ENCODE measurements around the gene LRCOL1.

Gene LRCOL1

DNA sequence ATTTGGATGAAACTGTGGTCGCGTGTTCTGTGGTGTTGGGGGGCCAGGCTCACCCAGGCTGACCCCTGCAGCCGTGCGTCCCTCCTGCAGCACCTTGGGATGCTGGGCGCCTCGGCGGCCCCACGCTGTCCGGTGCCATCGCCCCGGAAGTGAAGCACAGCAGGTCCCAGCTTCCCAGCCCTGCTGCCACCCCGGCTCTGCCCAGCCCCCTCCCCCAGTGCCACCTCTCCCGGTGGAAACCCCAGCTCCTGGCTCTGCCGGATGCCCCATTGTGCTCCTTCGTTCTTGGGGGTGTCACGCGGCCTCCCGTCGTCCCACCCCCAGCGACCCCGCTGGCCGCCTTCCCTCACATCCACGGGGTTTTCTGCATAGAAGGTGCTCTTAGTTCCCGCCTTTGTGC, 25.2 kb downstream of the LRCOL1 start:
- H3K4me3 ChIP-seq (ENCODE audit: low read depth, low read length) = no peak overlapping the region
- no peaks in the 10 kb centered on the region for H3K4me1 ChIP-seq (ENCODE audit: control insufficient read depth, insufficient read depth, low read length)
- H3K9me3 ChIP-seq (ENCODE audit: control insufficient read depth, insufficient read depth, low read depth, low read length) = no peaks in the 10 kb centered on the region
- H3K36me3 ChIP-seq (ENCODE audit: control insufficient read depth in 2 of 2, insufficient read depth in 1 of 2, low read length in 2 of 2) = peaks cover 0 to 14% of the 10 kb centered on the region in 2 experiments; a peak in 2 of 3 replicates
- H3K27ac ChIP-seq (ENCODE audit: extremely low read depth, low read depth, low read length) = no peak overlapping the region
- POLR2A ChIA-PET = no interaction called here
- no peak for TF ChIP-seq KLF7 (tag by site-specific recombination; IDR thresholded peaks at IDR 0.05; ENCODE audit: borderline replicate concordance)
- TF ChIP-seq ZSCAN16 (tag by site-specific recombination; IDR thresholded peaks at IDR 0.05) = no peak
- TF ChIP-seq ZNF433 (tag by site-specific recombination; IDR thresholded peaks at IDR 0.05; ENCODE audit: low read depth) = no peak
- no peak for TF ChIP-seq ZNF677 (tag by site-specific recombination; IDR thresholded peaks at IDR 0.05)
- TF ChIP-seq ZFHX2 (tag by site-specific recombination; conservative IDR thresholded peaks at IDR 0.05) = no peak
- TF ChIP-seq ZNF2 (tag by site-specific recombination; IDR thresholded peaks at IDR 0.05) = no peak
- no peak for TF ChIP-seq ZNF48 (tag by site-specific recombination; IDR thresholded peaks at IDR 0.05)
- no peak for TF ChIP-seq ZNF426 (tag by site-specific recombination; IDR thresholded peaks at IDR 0.05)
- no peak for TF ChIP-seq ZNF138 (tag by site-specific recombination; IDR thresholded peaks at IDR 0.05; ENCODE audit: borderline replicate concordance)
- TF ChIP-seq, protein P1, sequence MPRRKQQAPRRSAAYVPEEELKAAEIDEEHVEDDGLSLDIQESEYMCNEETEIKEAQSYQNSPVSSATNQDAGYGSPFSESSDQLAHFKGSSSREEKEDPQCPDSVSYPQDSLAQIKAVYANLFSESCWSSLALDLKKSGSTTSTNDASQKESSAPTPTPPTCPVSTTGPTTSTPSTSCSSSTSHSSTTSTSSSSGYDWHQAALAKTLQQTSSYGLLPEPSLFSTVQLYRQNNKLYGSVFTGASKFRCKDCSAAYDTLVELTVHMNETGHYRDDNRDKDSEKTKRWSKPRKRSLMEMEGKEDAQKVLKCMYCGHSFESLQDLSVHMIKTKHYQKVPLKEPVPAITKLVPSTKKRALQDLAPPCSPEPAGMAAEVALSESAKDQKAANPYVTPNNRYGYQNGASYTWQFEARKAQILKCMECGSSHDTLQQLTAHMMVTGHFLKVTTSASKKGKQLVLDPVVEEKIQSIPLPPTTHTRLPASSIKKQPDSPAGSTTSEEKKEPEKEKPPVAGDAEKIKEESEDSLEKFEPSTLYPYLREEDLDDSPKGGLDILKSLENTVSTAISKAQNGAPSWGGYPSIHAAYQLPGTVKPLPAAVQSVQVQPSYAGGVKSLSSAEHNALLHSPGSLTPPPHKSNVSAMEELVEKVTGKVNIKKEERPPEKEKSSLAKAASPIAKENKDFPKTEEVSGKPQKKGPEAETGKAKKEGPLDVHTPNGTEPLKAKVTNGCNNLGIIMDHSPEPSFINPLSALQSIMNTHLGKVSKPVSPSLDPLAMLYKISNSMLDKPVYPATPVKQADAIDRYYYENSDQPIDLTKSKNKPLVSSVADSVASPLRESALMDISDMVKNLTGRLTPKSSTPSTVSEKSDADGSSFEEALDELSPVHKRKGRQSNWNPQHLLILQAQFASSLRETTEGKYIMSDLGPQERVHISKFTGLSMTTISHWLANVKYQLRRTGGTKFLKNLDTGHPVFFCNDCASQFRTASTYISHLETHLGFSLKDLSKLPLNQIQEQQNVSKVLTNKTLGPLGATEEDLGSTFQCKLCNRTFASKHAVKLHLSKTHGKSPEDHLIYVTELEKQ (tag by site-specific recombination; IDR thresholded peaks at IDR 0.05; ENCODE audit: borderline replicate concordance) = no peak
- TF ChIP-seq YY1 (tag by site-specific recombination; IDR thresholded peaks at IDR 0.05) = no peak
- TF ChIP-seq ZNF658 (tag by site-specific recombination; IDR thresholded peaks at IDR 0.05) = no peak
- TF ChIP-seq ZNF510 (tag by site-specific recombination; IDR thresholded peaks at IDR 0.05; ENCODE audit: insufficient replicate concordance) = no peak
- TF ChIP-seq ZNF112 (tag by site-specific recombination; IDR thresholded peaks at IDR 0.05) = no peak
- TF ChIP-seq, protein P2, sequence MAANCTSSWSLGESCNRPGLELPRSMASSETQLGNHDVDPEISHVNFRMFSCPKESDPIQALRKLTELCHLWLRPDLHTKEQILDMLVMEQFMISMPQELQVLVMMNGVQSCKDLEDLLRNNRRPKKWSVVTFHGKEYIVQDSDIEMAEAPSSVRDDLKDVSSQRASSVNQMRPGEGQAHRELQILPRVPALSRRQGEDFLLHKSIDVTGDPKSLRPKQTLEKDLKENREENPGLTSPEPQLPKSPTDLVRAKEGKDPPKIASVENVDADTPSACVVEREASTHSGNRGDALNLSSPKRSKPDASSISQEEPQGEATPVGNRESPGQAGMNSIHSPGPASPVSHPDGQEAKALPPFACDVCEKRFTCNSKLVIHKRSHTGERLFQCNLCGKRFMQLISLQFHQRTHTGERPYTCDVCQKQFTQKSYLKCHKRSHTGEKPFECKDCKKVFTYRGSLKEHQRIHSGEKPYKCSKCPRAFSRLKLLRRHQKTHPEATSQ (tag by site-specific recombination; IDR thresholded peaks at IDR 0.05) = no peak
- TF ChIP-seq, protein P3, sequence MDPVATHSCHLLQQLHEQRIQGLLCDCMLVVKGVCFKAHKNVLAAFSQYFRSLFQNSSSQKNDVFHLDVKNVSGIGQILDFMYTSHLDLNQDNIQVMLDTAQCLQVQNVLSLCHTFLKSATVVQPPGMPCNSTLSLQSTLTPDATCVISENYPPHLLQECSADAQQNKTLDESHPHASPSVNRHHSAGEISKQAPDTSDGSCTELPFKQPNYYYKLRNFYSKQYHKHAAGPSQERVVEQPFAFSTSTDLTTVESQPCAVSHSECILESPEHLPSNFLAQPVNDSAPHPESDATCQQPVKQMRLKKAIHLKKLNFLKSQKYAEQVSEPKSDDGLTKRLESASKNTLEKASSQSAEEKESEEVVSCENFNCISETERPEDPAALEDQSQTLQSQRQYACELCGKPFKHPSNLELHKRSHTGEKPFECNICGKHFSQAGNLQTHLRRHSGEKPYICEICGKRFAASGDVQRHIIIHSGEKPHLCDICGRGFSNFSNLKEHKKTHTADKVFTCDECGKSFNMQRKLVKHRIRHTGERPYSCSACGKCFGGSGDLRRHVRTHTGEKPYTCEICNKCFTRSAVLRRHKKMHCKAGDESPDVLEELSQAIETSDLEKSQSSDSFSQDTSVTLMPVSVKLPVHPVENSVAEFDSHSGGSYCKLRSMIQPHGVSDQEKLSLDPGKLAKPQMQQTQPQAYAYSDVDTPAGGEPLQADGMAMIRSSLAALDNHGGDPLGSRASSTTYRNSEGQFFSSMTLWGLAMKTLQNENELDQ (tag by site-specific recombination; IDR thresholded peaks at IDR 0.05; ENCODE audit: low read depth) = no peak
- CTCF ChIA-PET = no interaction called here

DNA sequence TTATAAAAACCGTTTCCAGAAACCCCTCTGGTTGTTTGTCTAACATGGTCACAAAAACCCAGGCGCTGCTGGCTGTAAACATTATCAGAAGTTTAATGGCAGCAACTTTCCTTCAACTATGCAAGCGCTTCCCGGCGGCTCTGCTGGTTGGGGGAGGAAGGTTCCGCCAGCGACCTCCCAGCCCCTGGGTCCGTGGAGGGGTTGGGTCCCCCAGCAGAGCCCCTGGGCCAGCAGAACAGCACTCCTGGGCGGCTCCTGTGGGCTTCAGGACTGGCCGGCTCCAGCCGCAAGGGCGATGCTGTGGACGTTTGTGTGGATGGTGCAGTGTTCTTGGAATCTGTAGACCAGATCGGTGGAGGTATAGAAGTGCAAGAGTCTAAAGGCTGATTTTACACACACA, 26.0 kb downstream of the LRCOL1 start:
- ChIA-PET POLR2A (no interaction called here), CTCF (no interaction called here)
- Histone ChIP-seq H3K36me3 (ENCODE audit: control insufficient read depth in 2 of 2, insufficient read depth in 1 of 2, low read length in 2 of 2) (peaks cover 0 to 14% of the 10 kb centered on the region in 2 experiments; a peak in 2 of 3 replicates), H3K9me3 (ENCODE audit: control insufficient read depth, insufficient read depth, low read depth, low read length) (no peaks in the 10 kb centered on the region), H3K4me1 (ENCODE audit: control insufficient read depth, insufficient read depth, low read length) (no peaks in the 10 kb centered on the region), H3K27ac (ENCODE audit: extremely low read depth, low read depth, low read length) (no peak overlapping the region), H3K4me3 (ENCODE audit: low read depth, low read length) (no peak overlapping the region)
- TF ChIP-seq ZFP37 (tag by site-specific recombination; IDR thresholded peaks at IDR 0.05) = no peak
- no peak for TF ChIP-seq GLI2 (tag by site-specific recombination; IDR thresholded peaks at IDR 0.05; ENCODE audit: borderline replicate concordance, low read depth)
- TF ChIP-seq ZSCAN16 (tag by site-specific recombination; IDR thresholded peaks at IDR 0.05) = no peak
- no peak for TF ChIP-seq ZNF416 (tag by site-specific recombination; IDR thresholded peaks at IDR 0.05)
- TF ChIP-seq, protein P2 (tag by site-specific recombination; IDR thresholded peaks at IDR 0.05) = no peak
- TF ChIP-seq ZNF654 (tag by site-specific recombination; IDR thresholded peaks at IDR 0.05; ENCODE audit: low read depth) = no peak
- TF ChIP-seq ZIC2 (tag by site-specific recombination; IDR thresholded peaks at IDR 0.05) = no peak
- no peak for TF ChIP-seq ZNF837 (tag by site-specific recombination; IDR thresholded peaks at IDR 0.05)
- TF ChIP-seq ZNF24 (tag by site-specific recombination; IDR thresholded peaks at IDR 0.05) = no peak
- TF ChIP-seq ZNF600 (tag by site-specific recombination; IDR thresholded peaks at IDR 0.05) = no peak
- TF ChIP-seq ZNF585B (tag by site-specific recombination; IDR thresholded peaks at IDR 0.05) = no peak
- TF ChIP-seq, protein P4, sequence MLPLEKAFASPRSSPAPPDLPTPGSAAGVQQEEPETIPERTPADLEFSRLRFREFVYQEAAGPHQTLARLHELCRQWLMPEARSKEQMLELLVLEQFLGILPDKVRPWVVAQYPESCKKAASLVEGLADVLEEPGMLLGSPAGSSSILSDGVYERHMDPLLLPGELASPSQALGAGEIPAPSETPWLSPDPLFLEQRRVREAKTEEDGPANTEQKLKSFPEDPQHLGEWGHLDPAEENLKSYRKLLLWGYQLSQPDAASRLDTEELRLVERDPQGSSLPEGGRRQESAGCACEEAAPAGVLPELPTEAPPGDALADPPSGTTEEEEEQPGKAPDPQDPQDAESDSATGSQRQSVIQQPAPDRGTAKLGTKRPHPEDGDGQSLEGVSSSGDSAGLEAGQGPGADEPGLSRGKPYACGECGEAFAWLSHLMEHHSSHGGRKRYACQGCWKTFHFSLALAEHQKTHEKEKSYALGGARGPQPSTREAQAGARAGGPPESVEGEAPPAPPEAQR (tag by site-specific recombination; IDR thresholded peaks at IDR 0.05) = no peak
- no peak for TF ChIP-seq ZNF140 (tag by site-specific recombination; IDR thresholded peaks at IDR 0.05)
